ENCODE data around the gene ZCCHC10. TPM values are rescaled to one million over a fixed set of nuclear protein-coding genes. Genes with fewer than 3 reads are reported as not detected.
"Not testable (repeated sequence)": the region's sequence is repeated elsewhere in the genome, so short reads cannot be mapped to it uniquely, and the experiment has no call there.

The ZCCHC10 gene
- total RNA-seq, 1 donor from 2014 or later: 8.2 TPM

- Histone ChIP-seq H3K36me3 (ENCODE audit: control insufficient read depth, insufficient read depth, low read length) (no peaks in the 10 kb centered on the region), H3K4me3 (ENCODE audit: low read depth, low read length) (no peak overlapping the region), H3K27me3 (ENCODE audit: control insufficient read depth, insufficient read depth, low read length) (no peaks in the 10 kb centered on the region)
- TF ChIP-seq, protein P1, sequence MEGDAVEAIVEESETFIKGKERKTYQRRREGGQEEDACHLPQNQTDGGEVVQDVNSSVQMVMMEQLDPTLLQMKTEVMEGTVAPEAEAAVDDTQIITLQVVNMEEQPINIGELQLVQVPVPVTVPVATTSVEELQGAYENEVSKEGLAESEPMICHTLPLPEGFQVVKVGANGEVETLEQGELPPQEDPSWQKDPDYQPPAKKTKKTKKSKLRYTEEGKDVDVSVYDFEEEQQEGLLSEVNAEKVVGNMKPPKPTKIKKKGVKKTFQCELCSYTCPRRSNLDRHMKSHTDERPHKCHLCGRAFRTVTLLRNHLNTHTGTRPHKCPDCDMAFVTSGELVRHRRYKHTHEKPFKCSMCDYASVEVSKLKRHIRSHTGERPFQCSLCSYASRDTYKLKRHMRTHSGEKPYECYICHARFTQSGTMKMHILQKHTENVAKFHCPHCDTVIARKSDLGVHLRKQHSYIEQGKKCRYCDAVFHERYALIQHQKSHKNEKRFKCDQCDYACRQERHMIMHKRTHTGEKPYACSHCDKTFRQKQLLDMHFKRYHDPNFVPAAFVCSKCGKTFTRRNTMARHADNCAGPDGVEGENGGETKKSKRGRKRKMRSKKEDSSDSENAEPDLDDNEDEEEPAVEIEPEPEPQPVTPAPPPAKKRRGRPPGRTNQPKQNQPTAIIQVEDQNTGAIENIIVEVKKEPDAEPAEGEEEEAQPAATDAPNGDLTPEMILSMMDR (IDR thresholded peaks at IDR 0.05; ENCODE audit: insufficient read depth, low read length, severe bottlenecking): no peak
- FAIRE-seq (no peak), DNase-seq (ENCODE audit: low read depth) (no peak)
Measured at GRCh38 chr5:132998556-132998955, 27.8 kb downstream of the ZCCHC10 start.

DNA sequence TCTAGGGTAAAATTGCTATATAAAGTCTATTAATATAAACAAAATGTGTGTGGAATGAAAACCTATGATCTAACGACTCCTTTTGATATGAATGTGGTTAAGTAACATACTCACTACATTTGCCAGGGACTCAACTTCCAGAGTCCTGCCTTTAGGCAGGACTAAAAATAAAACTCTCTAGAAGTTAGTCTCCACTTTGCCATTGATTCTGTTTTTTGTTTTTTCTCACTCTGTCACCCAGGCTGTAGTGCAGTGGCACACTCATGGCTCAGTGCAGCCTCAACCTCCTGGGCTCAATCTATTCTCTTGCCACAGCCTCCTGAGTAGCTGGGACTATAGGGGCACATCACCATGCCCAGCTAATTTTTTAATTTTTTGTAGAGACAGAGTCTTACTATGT, 30.0 kb downstream of the ZCCHC10 start:
- no peaks in the 10 kb centered on the region for H3K27me3 ChIP-seq (ENCODE audit: control insufficient read depth, insufficient read depth, low read length)
- no peak overlapping the region for H3K4me3 ChIP-seq (ENCODE audit: low read depth, low read length)
- TF ChIP-seq, protein P1 (IDR thresholded peaks at IDR 0.05; ENCODE audit: insufficient read depth, low read length, severe bottlenecking): no peak
- DNase-seq (ENCODE audit: low read depth): no peak
- no peak for FAIRE-seq
- no peaks in the 10 kb centered on the region for H3K36me3 ChIP-seq (ENCODE audit: control insufficient read depth, insufficient read depth, low read length)

DNA sequence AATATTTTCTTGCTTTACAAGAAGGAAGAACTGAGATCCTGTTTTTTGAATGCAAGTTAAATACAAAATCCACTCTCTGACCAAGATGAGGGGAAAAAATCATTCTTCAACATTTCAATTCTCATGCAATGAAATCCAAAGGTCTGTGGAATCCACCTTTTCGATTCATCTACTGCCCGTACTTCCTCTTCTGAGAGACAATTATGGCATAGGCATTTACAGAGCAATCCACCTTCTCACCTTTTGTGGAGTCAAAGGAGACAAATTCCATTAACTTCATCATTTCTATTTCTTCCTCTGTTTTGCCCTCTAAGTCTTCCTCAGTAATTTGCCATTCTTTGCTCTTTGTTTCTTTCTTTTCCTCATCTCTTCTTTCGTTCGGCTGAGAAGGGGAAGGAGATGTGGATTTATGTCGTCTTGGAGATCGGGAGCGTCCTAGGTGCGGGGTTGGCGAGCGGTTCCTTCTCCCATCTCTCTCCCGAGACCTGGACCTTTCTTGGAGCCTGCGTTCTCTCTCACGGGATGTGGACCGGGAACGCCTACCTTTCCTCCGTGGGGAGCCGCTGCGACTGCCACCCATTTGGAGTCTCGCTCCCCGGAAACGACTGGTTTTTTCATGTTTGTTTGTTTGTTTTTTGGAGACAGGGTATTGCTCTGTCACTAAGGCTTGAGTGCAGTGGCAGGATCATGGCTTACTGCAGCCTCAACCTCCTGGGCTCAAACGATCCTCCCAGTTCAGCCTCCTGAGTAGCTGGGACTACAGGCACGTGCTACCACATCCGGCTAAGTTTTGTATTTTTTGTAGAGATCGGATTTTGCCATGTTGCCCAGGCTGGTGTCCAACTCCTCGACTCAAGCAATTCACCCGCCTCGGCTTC, 38.6 kb downstream of the ZCCHC10 start:
- TF ChIP-seq, protein P1 (IDR thresholded peaks at IDR 0.05; ENCODE audit: insufficient read depth, low read length, severe bottlenecking): no peak
- DNase-seq (ENCODE audit: low read depth): no peak
- H3K27me3 ChIP-seq (ENCODE audit: control insufficient read depth, insufficient read depth, low read length): no peaks in the 10 kb centered on the region
- H3K4me3 ChIP-seq (ENCODE audit: low read depth, low read length): no peak overlapping the region
- H3K36me3 ChIP-seq (ENCODE audit: control insufficient read depth, insufficient read depth, low read length): no peaks in the 10 kb centered on the region
- no peak for FAIRE-seq

DNA sequence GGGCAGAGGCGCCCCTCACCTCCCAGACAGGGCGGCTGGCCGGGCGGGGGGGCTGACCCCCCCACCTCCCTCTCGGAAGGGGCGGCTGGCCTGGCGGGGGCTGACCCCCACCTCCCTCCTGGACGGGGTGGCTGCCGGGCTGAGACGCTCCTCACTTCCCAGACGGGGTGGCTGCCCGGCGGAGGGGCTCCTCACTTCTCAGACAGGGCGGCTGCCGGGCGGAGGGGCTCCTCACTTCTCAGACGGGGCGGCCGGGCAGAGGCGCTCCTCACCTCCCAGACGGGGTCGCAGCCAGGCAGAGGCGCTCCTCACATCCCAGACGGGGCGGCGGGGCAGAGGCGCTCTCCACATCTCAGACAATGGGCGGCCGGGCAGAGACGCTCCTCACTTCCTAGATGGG, 43.4 kb downstream of the ZCCHC10 start:
- H3K27me3 ChIP-seq (ENCODE audit: control insufficient read depth, insufficient read depth, low read length); FAIRE-seq; DNase-seq (ENCODE audit: low read depth); H3K36me3 ChIP-seq (ENCODE audit: control insufficient read depth, insufficient read depth, low read length); H3K4me3 ChIP-seq (ENCODE audit: low read depth, low read length): not testable (repeated sequence)

DNA sequence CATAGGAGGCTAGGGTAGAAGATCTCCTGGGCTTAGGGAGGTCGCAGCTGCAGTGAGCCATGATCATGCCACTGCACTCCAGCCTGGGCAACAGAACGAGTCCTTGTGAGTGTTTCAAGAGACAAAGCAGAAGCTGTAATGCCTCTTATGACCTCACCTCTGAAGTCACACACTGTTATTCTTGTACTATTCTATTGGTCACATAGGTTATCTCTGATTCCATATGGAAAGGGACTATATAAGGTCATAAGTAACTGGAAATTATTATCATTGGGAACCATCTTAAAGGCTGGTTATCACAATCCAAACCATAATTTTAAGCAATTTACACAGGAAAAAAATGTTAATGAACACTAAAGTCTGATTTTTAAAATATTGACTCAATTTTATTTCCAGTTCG, 45.1 kb downstream of the ZCCHC10 start:
- DNase-seq (ENCODE audit: low read depth) (no peak), FAIRE-seq (no peak)
- H3K4me3 ChIP-seq (ENCODE audit: low read depth, low read length): no peak overlapping the region
- TF ChIP-seq, protein P1 (IDR thresholded peaks at IDR 0.05; ENCODE audit: insufficient read depth, low read length, severe bottlenecking): no peak
- H3K27me3 ChIP-seq (ENCODE audit: control insufficient read depth, insufficient read depth, low read length): no peaks in the 10 kb centered on the region
- H3K36me3 ChIP-seq (ENCODE audit: control insufficient read depth, insufficient read depth, low read length): no peaks in the 10 kb centered on the region

- DNase-seq (ENCODE audit: low read depth) (no peak), FAIRE-seq (no peak)
- TF ChIP-seq, protein P1 (IDR thresholded peaks at IDR 0.05; ENCODE audit: insufficient read depth, low read length, severe bottlenecking): no peak
- Histone ChIP-seq H3K36me3 (ENCODE audit: control insufficient read depth, insufficient read depth, low read length) (no peaks in the 10 kb centered on the region), H3K4me3 (ENCODE audit: low read depth, low read length) (no peak overlapping the region), H3K27me3 (ENCODE audit: control insufficient read depth, insufficient read depth, low read length) (no peaks in the 10 kb centered on the region)
Measured at GRCh38 chr5:132979976-132980375, 46.4 kb downstream of the ZCCHC10 start.

All from bronchial epithelial cell (primary cell).